ENCODE measurements around the gene STX3.

STX3 gene

GRCh38 chr11:59771605-59772004 is 16.4 kb downstream of the STX3 start:
- WGBS (ENCODE audit: insufficient coverage), result 72% methylated on average over 4 of the region's 4 CpGs
- Histone ChIP-seq H3K9me3 (ENCODE audit: control extremely low read depth in 1 of 5, control insufficient read depth in 4 of 5, insufficient read depth in 2 of 5, low read depth in 1 of 5, low read length in 4 of 5) (no peaks in the 10 kb centered on the region), H3K4me1 (ENCODE audit: control extremely low read depth in 1 of 4, control insufficient read depth in 4 of 4, insufficient read depth in 4 of 4, low read length in 3 of 4) (peaks cover 31 to 63% (median 38%) of the 10 kb centered on the region in 4 experiments), H3K27ac (ENCODE audit: insufficient read depth in 1 of 2, low read depth in 1 of 2, low read length in 2 of 2, poor library complexity in 1 of 2, severe bottlenecking in 2 of 2) (no peak overlapping the region), H3K27me3 (replicated peaks in 2 of 5; ENCODE audit: control insufficient read depth in 4 of 5, insufficient read depth in 5 of 5, low read length in 4 of 5) (no peaks in the 10 kb centered on the region), H3K4me3 (ENCODE audit: control insufficient read depth in 1 of 7, extremely low read depth in 1 of 7, insufficient read depth in 4 of 7, low read depth in 2 of 7, low read length in 6 of 7) (peak overlapping the region in 2 of 7 experiments; percentile 6 to 45), H3K36me3 (ENCODE audit: control insufficient read depth in 4 of 4, insufficient read depth in 4 of 4, low read length in 3 of 4) (peaks cover 0 to 17% (median 5%) of the 10 kb centered on the region in 4 experiments)
- DNase-seq, result peak in 2 of 3 donors; percentile 40 to 42
- POLR2A ChIA-PET, result interaction anchor here (0.5 kb wide), 1 partner anchor 19 kb away, joined by 3 read pairs; no protein-coding TSS in a partner anchor
- CTCF ChIA-PET, result interaction anchor here (1.2 to 3.8 kb wide), 8 partner anchors 10 to 102 kb away, joined by 3 to 45 read pairs (median 6); partner anchors contain the start of genes MRPL16, PATL1 and STX3

- CTCF ChIA-PET, result interaction anchor here (0.6 to 3.8 kb wide), 5 partner anchors 18 to 104 kb away, joined by 3 to 45 read pairs (median 4); partner anchors contain the start of genes MRPL16, PATL1 and STX3
- H3K27ac ChIP-seq (ENCODE audit: insufficient read depth in 1 of 2, low read depth in 1 of 2, low read length in 2 of 2, poor library complexity in 1 of 2, severe bottlenecking in 2 of 2), result peak overlapping the region in 1 of 2 experiments; percentile 72
These were observed 17.9 kb downstream of the STX3 start for GRCh38 chr11:59773083-59773440.

DNA sequence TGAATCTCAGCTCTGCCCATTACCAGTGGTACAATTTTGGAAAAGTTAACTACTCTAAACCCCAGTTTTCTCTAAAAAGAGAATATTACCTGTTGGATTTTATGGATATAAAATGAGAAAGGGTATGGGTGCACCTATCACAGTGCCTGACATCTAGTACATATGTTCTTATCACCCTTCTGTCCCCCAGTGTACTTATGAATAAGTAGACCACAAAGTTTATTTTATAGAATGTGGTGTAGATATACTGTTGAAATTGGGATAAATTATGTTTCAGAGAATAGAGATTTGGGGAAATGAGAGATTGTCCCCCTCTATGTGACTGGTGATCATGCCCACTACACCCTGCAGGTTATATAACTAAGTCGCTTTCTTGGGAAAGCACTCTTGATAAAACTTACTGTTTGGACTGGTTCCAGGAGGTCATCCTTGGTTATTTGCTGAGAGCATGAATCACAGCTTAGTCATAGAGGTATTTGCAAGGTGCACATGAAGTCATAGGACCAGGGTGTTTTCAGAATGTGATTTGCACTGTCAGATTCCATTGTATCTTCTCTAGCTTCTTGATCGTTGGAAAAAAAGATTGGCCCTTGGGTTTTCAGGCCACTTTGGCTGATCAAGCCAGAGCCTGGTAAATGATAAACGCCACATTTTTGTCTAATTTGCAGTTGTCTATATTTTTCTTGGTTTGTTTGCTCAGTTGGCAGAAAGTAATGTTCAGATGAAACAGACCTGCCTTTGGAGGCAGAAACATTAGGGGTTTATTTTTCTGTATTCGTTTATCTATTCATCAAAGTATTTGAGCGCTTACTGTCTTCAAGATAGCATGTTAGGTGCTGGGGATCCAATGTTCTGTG is 21.3 kb downstream of the STX3 start:
- peaks cover 16 to 25% (median 19%) of the 10 kb centered on the region in 4 experiments for H3K4me1 ChIP-seq (ENCODE audit: control extremely low read depth in 1 of 4, control insufficient read depth in 4 of 4, insufficient read depth in 4 of 4, low read length in 3 of 4)
- ChIA-PET CTCF (interaction anchor here (1.5 to 1.9 kb wide), 2 partner anchors 13 to 25 kb away, joined by 6 to 7 read pairs; no protein-coding TSS in a partner anchor), POLR2A (no interaction called here)
- H3K36me3 ChIP-seq (ENCODE audit: control insufficient read depth in 4 of 4, insufficient read depth in 4 of 4, low read length in 3 of 4), result peaks cover 0 to 44% (median 6%) of the 10 kb centered on the region in 4 experiments
- H3K27ac ChIP-seq (ENCODE audit: insufficient read depth in 1 of 2, low read depth in 1 of 2, low read length in 2 of 2, poor library complexity in 1 of 2, severe bottlenecking in 2 of 2), result no peak overlapping the region
- no peaks in the 10 kb centered on the region for H3K9me3 ChIP-seq (ENCODE audit: control extremely low read depth in 1 of 5, control insufficient read depth in 4 of 5, insufficient read depth in 2 of 5, low read depth in 1 of 5, low read length in 4 of 5)
- H3K27me3 ChIP-seq (replicated peaks in 2 of 5; ENCODE audit: control insufficient read depth in 4 of 5, insufficient read depth in 5 of 5, low read length in 4 of 5), result no peaks in the 10 kb centered on the region
- DNase-seq, result no peak
- WGBS (ENCODE audit: insufficient coverage), result 97% methylated on average over 3 of the region's 5 CpGs
- H3K4me3 ChIP-seq (ENCODE audit: control insufficient read depth in 1 of 7, extremely low read depth in 1 of 7, insufficient read depth in 4 of 7, low read depth in 2 of 7, low read length in 6 of 7), result no peak overlapping the region

More at GRCh38 chr11:59773083-59773440, 17.9 kb downstream of the STX3 start:
- H3K9me3 ChIP-seq (ENCODE audit: control extremely low read depth in 1 of 5, control insufficient read depth in 4 of 5, insufficient read depth in 2 of 5, low read depth in 1 of 5, low read length in 4 of 5), result no peaks in the 10 kb centered on the region
- H3K4me1 ChIP-seq (ENCODE audit: control extremely low read depth in 1 of 4, control insufficient read depth in 4 of 4, insufficient read depth in 4 of 4, low read length in 3 of 4), result peaks cover 17 to 51% (median 25%) of the 10 kb centered on the region in 4 experiments
- peak overlapping the region in 2 of 7 experiments; percentile 37 to 56 for H3K4me3 ChIP-seq (ENCODE audit: control insufficient read depth in 1 of 7, extremely low read depth in 1 of 7, insufficient read depth in 4 of 7, low read depth in 2 of 7, low read length in 6 of 7)
- DNase-seq, result peak in 2 of 3 donors; percentile 63 to 72
- 60% methylated on average over 1 of the region's 5 CpGs for WGBS (ENCODE audit: insufficient coverage)
- H3K36me3 ChIP-seq (ENCODE audit: control insufficient read depth in 4 of 4, insufficient read depth in 4 of 4, low read length in 3 of 4), result peaks cover 0 to 27% (median 5%) of the 10 kb centered on the region in 4 experiments
- no peaks in the 10 kb centered on the region for H3K27me3 ChIP-seq (replicated peaks in 2 of 5; ENCODE audit: control insufficient read depth in 4 of 5, insufficient read depth in 5 of 5, low read length in 4 of 5)
- POLR2A ChIA-PET, result interaction anchor here (0.6 kb wide), 1 partner anchor 17 kb away, joined by 3 read pairs; no protein-coding TSS in a partner anchor

DNA sequence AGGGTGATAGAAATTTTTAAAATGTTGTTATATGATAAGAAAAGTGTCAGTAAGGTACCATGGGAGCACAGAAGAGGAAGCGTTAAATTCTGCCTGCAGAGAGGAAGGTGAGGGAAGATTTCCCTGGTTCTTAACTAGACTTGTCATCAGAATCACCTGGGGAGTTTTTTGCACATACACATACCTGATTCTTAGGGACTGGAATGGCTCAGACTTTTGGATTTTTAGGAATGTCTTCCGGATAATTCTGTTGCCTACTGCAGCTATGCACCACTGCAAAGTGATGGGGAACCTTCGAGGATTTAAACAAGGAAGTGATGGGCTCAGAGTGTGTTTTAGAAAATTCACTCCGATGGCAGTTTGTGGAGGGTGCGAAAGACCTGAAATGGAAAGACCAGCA is 21.9 kb downstream of the STX3 start:
- CTCF ChIA-PET, result interaction anchor here (1.1 to 1.9 kb wide), 2 partner anchors 22 to 24 kb away, joined by 3 to 7 read pairs; partner anchors contain the start of gene STX3
- H3K36me3 ChIP-seq (ENCODE audit: control insufficient read depth in 4 of 4, insufficient read depth in 4 of 4, low read length in 3 of 4), result peaks cover 0 to 44% (median 6%) of the 10 kb centered on the region in 4 experiments
- H3K4me1 ChIP-seq (ENCODE audit: control extremely low read depth in 1 of 4, control insufficient read depth in 4 of 4, insufficient read depth in 4 of 4, low read length in 3 of 4), result peaks cover 9 to 19% (median 12%) of the 10 kb centered on the region in 4 experiments

GRCh38 chr11:59778122-59778521 is 22.9 kb downstream of the STX3 start:
- POLR2A ChIA-PET, result no interaction called here
- whole genome bisulfite sequencing (ENCODE audit: insufficient coverage), result 100% methylated on average over 2 of the region's 2 CpGs

More for the DNA sequence above, 21.9 kb downstream of the STX3 start:
- no peak overlapping the region for H3K4me3 ChIP-seq (ENCODE audit: control insufficient read depth in 1 of 7, extremely low read depth in 1 of 7, insufficient read depth in 4 of 7, low read depth in 2 of 7, low read length in 6 of 7)
- no peaks in the 10 kb centered on the region for H3K27me3 ChIP-seq (replicated peaks in 2 of 5; ENCODE audit: control insufficient read depth in 4 of 5, insufficient read depth in 5 of 5, low read length in 4 of 5)
- no peaks in the 10 kb centered on the region for H3K9me3 ChIP-seq (ENCODE audit: control extremely low read depth in 1 of 5, control insufficient read depth in 4 of 5, insufficient read depth in 2 of 5, low read depth in 1 of 5, low read length in 4 of 5)
- no peak for DNase-seq
- POLR2A ChIA-PET, result no interaction called here
- 96% methylated on average over 4 of the region's 5 CpGs for WGBS (ENCODE audit: insufficient coverage)
- no peak overlapping the region for H3K27ac ChIP-seq (ENCODE audit: insufficient read depth in 1 of 2, low read depth in 1 of 2, low read length in 2 of 2, poor library complexity in 1 of 2, severe bottlenecking in 2 of 2)

GRCh38 chr11:59779487-59779886 is 24.3 kb downstream of the STX3 start:
- ChIA-PET CTCF (no interaction called here), POLR2A (no interaction called here)
- H3K27me3 ChIP-seq (replicated peaks in 2 of 5; ENCODE audit: control insufficient read depth in 4 of 5, insufficient read depth in 5 of 5, low read length in 4 of 5), result no peaks in the 10 kb centered on the region
- H3K4me1 ChIP-seq (ENCODE audit: control extremely low read depth in 1 of 4, control insufficient read depth in 4 of 4, insufficient read depth in 4 of 4, low read length in 3 of 4), result peaks cover 0 to 15% (median 0%) of the 10 kb centered on the region in 4 experiments
- no peak for DNase-seq
- H3K4me3 ChIP-seq (ENCODE audit: control insufficient read depth in 1 of 7, extremely low read depth in 1 of 7, insufficient read depth in 4 of 7, low read depth in 2 of 7, low read length in 6 of 7), result no peak overlapping the region
- peaks cover 3 to 43% (median 4%) of the 10 kb centered on the region in 4 experiments for H3K36me3 ChIP-seq (ENCODE audit: control insufficient read depth in 4 of 4, insufficient read depth in 4 of 4, low read length in 3 of 4)
- H3K27ac ChIP-seq (ENCODE audit: insufficient read depth in 1 of 2, low read depth in 1 of 2, low read length in 2 of 2, poor library complexity in 1 of 2, severe bottlenecking in 2 of 2), result no peak overlapping the region
- WGBS (ENCODE audit: insufficient coverage), result 89% methylated on average over 1 of the region's 1 CpG
- H3K9me3 ChIP-seq (ENCODE audit: control extremely low read depth in 1 of 5, control insufficient read depth in 4 of 5, insufficient read depth in 2 of 5, low read depth in 1 of 5, low read length in 4 of 5), result peaks cover 0 to 3% (median 0%) of the 10 kb centered on the region in 5 experiments

More at GRCh38 chr11:59778122-59778521, 22.9 kb downstream of the STX3 start:
- Histone ChIP-seq H3K9me3 (ENCODE audit: control extremely low read depth in 1 of 5, control insufficient read depth in 4 of 5, insufficient read depth in 2 of 5, low read depth in 1 of 5, low read length in 4 of 5) (no peaks in the 10 kb centered on the region), H3K27me3 (replicated peaks in 2 of 5; ENCODE audit: control insufficient read depth in 4 of 5, insufficient read depth in 5 of 5, low read length in 4 of 5) (no peaks in the 10 kb centered on the region), H3K27ac (ENCODE audit: insufficient read depth in 1 of 2, low read depth in 1 of 2, low read length in 2 of 2, poor library complexity in 1 of 2, severe bottlenecking in 2 of 2) (no peak overlapping the region), H3K4me1 (ENCODE audit: control extremely low read depth in 1 of 4, control insufficient read depth in 4 of 4, insufficient read depth in 4 of 4, low read length in 3 of 4) (peaks cover under 1 to 11% (median 3%) of the 10 kb centered on the region in 4 experiments), H3K4me3 (ENCODE audit: control insufficient read depth in 1 of 7, extremely low read depth in 1 of 7, insufficient read depth in 4 of 7, low read depth in 2 of 7, low read length in 6 of 7) (no peak overlapping the region), H3K36me3 (ENCODE audit: control insufficient read depth in 4 of 4, insufficient read depth in 4 of 4, low read length in 3 of 4) (peaks cover 0 to 44% (median 6%) of the 10 kb centered on the region in 4 experiments)
- CTCF ChIA-PET, result interaction anchor here (1.1 to 1.2 kb wide), 2 partner anchors 23 kb away, joined by 3 to 6 read pairs; partner anchors contain the start of gene STX3
- no peak for DNase-seq
